Activated CD8-positive, alpha-beta memory T cell treated with anti-CD3 and anti-CD28 coated beads, Interleukin-2, amount 50 U/mL, for 4 hours (primary cell): ENCODE results near the gene SP140.
"Not testable (repeated sequence)": the region's sequence is repeated elsewhere in the genome, so short reads cannot be mapped to it uniquely, and the experiment has no call there.

Experiments
- DNase-seq: peaks from one replicate; pipeline ENCODE4 v3.0.0-alpha.2; 2020

The SP140 gene

DNA sequence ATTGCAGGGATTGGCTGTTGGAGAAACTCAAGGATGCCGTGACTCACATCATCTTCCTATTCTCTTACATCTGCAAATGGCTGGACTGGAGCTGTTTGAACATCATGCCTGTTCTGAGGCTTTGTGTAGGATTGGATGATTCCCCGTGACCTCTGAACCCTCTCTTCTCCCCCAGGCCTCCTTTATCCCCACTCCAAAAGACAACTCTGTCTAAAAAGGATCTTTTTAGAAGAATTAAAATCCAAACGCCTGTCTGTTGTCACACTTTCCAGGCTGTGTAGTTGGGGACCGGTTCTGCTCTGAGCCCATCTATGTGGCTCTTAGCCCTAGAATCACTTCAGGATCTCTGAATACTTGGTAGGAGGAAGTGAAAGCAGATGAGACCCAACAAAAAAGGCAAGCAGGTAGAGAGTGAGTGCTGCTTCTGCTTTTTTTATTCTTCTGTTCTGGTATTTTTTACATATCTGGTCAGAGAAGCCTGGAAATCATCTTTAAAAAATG, 565 bp downstream of the SP140 start:
- DNase-seq = no peak

DNA sequence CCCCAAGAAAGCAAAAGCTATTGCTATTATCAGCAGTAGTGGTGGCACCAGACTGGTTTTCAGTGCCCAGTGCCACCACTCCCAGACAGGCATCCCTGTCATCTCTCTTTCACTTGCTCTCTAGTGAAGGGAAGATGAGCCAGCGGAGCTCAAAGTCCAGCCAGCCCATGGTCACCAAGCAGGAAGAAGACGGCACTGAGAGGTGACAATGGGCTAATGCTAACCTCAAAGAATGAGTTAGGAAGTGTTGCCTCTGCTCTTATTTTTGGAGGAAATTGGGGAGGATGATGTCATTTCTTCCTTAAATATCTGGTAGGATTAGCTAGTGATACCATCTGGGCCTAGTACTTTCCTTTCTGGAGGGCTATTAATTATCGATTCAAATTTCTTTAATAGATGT, 1.7 kb downstream of the SP140 start:
- no peak for DNase-seq

DNA sequence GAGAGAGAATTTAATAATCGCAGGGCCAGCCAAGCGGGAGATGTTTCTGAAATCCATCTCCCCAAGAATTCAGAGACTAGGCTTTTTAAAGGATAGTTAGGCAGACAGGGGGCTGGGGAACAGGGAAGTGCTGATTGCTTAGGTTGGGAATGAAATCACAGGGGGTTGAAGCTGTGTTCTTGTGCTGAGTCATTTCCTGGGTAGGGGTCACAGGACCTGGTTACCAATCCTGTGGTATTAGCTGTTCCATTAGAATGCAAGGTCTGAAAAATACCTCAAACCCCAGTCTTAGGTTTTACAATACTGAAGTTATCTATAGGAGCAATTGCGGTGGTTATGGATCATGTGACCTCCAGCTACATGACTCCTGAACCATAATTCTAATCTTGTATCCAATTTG, 4.6 kb downstream of the SP140 start:
- no peak for DNase-seq

DNA sequence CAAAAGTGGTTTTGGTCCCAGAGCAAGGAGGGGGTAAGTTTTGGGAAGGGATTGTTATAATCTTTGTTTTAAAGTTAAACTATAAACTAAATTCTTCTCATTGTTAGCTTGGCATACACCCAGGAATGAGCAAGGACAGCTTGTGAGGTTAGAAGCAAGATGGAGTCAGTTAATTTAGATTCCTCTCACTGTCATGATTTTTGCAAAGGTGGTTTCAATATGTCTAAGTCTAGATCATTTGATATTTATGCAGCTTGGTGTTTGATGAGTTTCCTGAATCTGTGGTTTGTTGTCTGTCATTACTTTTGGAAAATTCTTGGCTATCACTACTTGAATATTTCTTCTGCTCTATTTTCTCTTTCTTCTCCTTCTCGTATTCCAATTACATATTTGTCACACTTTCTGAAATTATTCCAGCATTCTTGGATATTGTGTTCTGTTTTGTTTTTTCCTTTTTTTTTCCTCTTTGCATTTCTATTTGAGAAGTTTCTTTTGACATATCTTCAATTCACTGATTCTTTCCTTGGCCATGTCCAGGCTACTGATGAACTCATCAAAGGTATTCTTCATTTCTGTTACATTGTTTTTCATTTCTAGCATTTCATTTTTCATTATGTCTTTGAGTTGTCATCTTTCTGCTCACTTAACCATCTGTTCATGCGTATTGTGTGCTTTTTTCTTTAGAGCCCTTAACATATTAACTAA, 5.1 kb downstream of the SP140 start:
- DNase-seq = no peak

DNA sequence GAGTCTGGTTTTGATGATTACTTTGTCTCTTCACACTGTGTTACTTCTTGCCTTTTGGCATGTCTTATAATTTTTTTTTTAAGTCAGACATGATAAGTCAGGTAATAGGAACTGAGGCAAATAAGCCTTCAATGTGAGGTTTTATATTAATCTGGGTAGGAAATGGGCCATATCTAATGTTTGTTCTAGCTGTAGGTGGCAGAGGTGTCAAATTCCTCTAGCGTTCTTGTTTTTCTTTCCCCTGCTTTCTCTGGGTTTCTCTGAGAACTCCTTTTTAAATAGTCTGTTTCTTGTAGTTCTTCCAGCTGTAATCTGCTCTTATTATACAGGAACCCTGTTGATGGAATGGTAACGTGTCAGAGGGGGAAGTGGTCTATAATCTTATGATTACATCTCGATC, 5.7 kb downstream of the SP140 start:
- DNase-seq = no peak

DNA sequence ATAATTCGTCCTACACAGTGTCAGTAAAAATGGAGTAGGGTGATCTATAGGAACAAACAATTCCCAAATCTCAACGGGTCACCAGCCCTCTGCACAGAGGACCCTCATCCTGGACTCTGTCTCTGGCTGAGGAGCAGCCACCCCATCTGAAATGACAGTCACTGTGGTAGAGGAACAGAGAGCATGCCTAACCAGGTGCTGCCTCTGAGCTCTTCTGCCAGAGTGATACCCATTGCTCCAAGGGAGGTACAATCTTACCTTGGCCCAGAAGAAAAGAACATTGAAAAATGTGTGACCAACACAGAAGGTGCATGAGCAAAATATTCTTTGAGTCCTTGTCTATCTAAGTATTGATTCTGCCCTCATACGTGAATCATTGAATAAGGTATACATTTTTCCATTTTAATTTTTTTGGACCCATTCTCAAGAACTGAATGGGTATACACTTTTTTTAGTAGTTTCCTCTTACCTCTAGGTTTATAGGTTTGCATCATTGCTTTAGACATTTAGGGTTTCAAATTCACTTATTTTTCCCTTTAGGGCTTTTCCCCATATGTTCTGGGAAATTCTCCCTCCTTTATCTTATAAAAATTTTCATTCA, 8.7 kb downstream of the SP140 start:
- DNase-seq = no peak

DNA sequence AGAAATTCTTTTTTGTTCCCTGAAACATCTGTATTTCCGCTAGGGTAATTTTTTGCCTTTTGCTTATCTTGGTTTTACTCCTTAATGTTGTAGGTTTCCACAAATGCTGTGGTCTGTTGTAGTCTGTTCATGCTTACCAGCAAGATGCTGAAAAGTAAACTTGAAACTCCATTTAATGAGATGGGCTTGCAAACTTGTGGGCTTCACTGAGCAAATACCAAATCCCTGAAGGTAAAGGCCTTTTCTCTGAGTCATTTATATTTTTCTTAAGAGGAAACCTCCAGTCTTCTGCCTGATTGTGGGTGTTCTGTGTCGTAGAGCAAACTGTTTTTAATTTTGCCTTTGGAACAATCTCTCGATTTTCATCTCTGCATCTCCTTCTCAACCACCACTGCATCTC, 9.3 kb downstream of the SP140 start:
- DNase-seq = no peak

DNA sequence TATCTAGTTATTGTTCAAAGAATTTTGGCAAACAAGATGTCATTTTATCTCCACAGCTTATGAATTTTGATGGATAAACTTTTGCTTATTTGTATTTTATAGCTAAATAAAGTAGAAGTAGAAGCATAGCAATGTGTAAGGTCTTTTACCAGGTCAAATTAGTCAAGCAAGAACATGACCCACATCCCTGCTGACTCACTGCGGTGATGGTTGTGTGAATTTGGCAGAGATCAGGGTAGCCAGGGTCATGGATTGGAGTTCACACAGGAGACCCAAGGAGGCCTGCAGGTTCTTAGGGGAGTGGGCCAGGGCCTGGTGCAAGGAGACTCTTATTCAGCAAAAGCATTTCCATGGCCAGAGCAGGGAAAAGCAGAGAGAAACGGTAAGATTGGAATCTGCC, 18.7 kb downstream of the SP140 start:
- DNase-seq = no peak

DNA sequence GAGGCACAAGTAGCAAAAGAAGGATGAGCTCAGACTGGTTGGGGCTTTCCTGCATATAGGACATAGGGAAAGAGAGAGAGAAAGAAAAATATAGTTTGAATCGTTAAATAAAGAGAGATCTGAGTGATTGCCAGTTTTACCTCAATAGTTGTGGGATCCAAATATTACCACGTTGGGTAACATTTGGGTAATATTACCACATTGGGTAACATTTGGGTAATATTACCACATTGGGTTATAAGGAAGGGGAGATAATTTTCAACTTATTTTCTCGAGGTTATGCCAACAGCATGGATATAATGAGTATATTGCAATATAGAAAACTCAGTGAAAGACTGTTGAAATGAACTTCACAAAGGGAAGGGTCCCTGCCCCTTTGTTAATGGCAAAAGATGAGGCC, 20.7 kb downstream of the SP140 start:
- no peak for DNase-seq

DNA sequence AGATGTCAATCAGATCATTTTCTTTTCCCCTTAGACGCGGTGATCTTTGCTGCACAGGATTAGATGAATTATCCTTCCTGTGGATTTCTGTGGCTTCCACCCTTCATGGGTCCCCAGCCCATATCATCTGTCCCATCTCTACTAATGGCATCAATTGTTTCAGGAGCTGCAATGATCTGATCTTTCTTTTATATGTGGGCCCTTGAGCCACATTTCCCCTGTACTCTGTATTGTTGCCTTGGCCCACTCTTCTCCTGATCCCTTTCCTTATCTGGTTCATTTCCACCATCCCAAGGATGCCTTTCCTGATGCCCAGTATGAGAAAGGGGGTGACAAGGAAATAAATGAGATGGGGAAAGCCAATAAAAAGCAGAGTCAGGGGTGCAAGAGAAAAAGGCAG, 24.7 kb downstream of the SP140 start:
- no peak for DNase-seq

DNA sequence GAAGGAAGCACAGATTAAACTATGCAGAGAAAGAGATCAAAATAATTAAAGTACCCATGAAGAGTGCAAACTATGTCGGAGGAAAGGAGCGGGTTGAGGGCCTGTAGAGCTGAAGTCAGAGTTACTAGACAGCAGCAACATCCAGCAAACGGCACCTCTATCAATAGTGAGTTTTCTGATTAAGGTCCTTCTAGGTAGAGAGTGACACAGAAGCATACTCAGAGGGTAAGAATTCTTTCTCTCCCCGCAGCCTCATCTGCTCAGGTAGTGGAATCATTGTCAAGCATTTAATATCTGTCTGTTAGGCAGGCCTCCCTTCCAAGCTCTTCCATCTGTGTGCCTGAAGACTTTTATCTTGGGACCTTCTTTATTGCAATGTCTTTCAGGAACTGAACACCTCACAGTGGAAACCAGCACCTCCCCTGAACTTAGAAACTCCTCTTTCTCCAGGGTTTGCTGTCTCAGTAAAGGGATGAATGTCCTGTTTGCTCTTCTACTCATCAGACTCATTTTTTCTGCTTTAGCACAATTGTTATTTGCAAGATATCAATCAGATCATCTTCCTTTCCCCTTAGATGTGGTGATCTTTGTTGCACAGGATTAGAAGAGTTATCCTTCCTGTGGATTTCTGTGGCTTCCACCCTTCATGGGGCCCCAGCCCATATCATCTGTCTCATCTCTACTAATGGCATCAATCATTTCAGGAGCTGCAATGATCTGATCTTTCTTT, 28.8 kb downstream of the SP140 start:
- DNase-seq = no peak

DNA sequence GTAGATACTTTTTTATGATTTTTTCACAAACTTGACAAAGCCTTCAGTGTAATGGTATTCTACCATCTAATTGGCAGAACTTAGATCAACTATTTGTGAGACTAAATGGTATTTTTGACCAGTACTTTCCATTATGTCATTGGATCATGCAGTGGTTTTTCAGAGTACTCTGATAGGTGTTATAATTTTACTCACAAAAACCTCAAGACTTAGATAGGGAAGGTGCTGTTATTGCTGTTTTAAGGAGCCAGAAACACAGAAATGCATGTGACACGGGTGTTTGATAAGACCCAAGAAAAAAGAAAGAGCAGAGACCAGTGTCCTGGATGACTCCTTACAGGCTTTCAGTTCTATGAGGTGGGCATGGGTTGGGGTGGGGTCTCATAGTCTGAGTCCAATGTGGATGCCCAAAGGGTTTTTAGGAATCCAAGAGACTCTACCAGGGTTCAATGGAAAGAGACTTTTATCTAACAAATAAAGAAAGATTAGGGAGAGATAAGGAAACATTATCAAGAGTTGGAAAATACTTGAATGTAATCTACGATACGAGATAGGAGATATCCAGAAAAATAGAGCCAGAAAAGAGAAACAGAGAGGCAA, 31.3 kb downstream of the SP140 start:
- no peak for DNase-seq

DNA sequence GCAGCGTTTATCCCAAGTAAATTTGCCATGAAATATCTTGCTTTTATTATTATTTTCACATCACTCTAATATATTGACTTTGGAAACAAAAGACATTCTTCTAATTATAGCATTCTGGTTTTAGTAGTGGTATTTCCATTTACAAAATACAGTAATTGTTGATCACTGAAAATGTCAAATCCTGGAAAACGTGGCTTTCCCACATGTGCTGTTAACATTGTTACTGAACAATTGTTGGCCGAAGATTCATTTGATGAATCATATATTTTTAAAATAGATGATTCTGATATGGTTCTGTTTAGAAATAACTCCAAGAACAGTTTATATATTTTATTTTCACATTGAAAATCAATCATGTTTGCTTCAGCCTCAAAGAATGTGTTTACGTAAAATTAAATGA, 32.9 kb downstream of the SP140 start:
- no peak for DNase-seq

DNA sequence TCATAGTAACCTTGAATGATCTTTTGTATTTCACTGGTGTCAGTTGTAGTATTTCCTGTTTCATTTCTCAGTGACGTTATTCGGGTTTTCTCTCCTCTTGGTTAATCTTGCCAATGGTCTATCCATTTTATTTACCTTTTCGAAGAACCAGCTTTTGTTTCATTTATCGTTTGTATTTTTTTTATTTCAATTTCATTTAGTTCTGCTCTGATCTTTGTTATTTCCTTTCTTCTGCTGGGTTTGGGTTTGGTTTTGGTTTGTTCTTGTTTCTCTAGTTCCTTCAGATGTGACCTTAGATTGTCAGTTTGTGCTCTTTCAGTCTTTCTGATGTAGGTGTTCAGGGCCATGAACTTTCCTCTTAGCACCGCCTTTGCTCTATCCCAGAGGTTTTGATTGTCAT, 36.7 kb downstream of the SP140 start:
- DNase-seq = no peak

DNA sequence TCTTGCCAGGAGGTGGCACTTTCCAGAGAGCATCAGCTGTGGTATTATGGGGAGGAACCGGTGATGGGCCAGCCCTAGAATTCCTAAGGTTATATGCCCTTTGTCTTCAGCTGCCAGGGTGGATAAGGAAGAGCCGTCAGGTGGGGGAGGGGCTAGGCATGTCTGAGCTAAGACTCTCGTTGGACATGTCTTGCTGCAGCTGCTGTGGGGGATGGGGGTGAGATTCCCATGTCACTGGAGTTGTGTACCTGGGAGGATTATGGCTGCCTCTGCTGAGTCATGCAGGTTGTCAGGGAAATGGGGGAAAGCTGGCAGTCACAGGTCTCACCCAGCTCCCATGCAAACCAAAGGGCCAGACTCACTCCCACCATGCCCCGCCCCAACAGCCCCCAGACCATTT, 39.4 kb downstream of the SP140 start:
- not testable (repeated sequence) for DNase-seq

DNA sequence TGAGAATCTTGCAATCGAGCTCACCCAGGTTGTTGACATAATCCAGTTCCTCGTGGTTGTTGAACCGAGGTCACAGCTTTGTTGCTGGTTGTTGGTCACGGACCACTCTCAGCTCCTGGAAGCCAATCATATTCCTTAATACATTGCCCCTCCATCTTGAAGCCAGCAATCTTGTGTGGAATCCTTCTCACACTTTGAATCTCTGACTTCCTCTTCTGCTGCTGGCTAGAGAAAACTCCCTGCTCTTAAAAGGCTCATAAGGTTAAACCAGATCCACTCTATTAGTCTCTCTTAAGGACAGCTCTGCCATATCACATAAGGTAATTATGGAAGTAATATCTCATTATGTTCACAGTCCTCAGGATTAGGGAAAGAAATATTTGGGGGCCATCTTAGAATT, 41.1 kb downstream of the SP140 start:
- no peak for DNase-seq

DNA sequence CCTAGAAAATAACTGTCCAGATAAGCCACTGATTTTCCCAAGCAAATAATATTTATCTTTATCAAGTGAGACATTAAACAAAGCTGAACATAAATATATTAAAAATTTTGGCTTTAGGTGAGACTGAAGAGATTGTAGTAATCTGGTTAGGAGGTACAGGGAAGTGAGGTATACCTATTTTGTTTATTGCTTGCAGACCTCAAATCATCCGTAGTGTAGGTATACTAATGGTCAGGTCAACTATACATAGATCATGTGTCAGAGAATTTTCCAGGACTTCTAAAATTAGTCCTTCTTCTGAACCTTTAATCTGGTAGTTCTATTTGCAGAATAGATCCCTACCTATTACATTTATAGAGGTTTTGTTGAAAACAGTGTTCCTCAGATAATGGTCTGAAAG, 41.5 kb downstream of the SP140 start:
- no peak for DNase-seq

DNA sequence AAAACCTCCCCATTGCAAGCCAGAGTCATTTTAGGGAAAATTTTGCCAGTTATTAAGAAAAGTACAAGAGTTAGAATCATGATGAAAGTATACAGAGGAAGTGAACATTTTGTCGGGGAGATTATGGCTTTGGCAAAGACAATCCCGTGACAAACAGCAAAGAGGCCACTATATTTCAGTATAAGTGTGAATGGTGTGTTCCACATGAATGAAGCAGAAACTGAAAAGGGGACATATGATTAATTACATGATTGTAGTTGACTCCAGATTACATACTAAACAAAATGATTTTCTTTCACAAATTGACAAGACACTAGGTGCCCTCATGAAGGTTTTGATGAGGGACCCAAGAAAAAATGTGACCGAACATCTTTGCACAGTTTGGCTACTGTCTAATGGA, 42.0 kb downstream of the SP140 start:
- no peak for DNase-seq

DNA sequence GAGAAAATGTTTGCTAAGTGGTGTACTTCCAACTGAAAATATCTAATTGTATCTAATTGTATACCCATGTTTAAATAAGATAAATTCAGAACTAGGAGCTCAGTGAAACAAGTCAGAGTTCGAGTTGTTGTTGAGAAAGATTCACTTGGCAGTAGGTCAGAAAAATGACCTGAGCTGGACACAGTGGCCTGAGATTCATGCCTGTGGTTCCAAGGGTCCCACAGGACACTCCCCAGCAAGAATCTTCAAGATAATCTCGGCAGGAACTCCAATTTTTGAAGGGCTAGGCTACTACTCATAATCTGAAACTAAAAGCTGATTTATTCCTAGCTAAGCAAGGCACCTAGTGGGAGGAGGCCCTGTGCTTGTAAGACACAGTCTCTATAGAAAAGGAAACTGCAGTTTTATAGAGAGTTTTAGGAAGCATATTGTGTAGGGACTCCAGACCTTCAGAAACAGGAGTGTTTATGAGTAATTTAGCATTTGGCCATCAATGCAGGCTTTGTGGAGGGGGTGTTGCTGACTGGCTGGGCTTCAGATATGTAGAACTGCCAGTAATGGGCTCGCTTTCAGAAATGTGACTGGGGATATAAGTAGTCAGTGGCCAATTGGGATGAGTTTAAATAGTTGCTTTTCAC, 43.2 kb downstream of the SP140 start:
- DNase-seq = no peak

DNA sequence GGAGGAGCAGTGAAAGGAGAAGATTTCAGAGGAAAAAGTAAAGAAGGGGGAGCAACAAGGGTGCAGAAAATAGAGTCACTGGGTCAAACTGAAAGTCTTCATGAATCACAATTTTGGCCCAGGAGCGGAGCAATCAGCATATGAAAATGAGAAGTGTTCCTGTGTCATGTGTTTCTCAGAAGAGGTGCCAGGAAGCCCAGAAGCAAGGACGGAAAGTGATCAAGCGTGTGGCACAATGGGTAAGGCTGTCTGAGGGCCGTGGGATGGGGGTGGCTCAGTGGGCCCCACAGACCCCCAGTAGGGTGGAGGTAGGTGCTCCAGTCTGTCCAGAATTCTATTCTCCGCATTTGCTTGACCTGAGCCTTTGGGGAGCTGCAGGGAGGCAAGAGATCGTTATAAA, 44.2 kb downstream of the SP140 start:
- DNase-seq = no peak

DNA sequence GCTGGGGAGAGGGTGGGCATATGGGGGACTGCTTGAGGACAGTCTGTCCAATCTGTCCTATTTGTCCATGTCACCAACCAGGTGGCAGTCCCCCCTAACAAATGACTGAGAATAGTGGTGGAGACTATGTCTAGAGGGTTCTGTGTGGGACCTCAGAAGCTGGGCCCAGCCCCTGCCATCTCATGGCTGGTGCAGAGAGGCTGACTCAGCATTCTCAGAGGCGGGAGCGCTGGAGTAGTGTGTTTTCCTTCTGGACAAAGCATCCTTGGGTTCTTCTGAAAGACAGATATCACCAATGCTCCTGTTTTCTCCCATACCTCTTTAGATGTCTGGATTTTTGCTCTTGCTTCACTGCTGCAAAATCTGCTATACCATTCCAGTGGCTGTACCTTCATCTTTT, 57.4 kb downstream of the SP140 start:
- DNase-seq = no peak

DNA sequence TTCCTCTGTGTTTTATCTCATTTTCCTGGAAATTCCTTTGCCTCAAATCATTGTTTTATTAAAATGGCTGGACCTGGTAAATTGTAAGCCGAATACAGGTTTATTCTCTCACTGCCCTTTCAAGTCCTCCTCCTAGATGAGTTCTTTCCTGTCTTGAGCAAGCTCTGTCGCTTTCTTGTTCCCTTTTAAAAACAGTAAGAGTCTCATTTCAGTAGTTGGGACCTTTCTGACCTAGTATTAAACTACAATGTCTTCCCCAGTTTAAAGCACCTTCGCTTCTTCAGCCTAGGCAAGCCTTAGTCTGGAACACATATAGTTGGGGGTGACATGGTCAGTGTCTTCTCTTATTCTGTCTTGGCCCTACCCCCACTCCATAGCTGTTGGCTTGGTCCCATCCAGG, 60.5 kb downstream of the SP140 start:
- no peak for DNase-seq

DNA sequence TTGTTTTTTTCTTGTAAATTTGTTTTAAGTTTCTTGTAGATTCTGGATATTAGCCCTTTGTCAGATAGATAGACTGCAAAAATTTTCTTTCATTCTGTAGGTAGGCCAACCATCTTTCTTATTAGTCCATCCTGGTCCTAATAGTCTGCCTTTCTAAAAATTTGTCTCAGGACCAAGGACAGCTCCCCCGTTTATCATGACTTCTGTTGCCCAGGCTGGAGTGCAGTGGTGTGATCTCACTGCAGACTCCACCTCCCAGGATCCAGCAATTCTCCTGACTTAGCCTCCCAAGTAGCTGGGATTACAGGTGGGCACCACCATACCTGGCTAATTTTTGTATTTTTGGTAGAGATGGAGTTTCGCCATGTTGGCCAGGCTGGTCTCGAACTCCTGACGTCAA, 63.8 kb downstream of the SP140 start:
- DNase-seq = not testable (repeated sequence)
